ENCODE data around the gene FAM124A.

Gene FAM124A

DNA sequence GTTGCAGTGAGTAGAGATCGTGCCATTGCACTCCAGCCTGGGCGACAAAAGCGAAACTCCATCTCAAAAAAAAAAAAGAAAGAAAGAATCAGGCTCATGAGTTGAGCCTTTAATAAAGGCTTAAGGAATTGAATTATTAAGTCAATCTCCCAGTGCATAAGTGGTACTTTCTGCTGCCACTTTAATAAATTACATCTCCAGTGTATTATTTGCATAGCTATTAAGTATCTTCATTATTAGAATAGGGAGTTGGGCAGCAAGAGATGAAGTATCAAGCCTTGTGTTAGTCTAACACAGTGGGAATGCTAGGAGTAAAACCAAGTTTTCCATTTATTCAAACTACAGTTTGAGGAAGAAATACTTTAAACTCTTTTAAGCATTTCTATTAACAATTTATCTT, 15.6 kb upstream of the FAM124A start:
- Mint-ChIP-seq H3K27ac (no peak overlapping the region), H3K9me3 (no peaks in the 10 kb centered on the region), H3K4me3 (no peak overlapping the region), H3K27me3 (ENCODE audit: low read depth) (peaks cover 38% of the 10 kb centered on the region), H3K36me3 (ENCODE audit: low read depth) (no peaks in the 10 kb centered on the region), H3K4me1 (ENCODE audit: low read depth) (peaks cover 2% of the 10 kb centered on the region)

DNA sequence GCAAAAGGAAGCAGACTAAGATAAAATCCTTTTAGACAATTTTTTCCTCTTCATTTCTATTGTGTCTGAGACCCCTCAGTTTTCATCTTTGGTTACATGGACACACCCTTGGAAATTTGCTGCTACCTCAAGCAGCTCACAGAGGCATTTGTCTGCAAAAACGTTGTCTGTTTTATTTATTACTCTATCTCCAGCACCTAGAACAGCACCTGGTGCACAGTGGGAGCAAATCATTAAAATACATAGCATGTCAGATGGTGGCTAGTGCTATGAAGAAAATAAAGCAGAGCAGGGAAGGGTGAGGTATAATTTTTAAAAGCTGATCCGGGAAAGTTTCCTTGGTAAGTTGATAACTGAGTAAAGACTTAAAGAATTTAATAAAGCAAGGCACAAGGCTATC, 14.3 kb upstream of the FAM124A start:
- Mint-ChIP-seq H3K4me3 (no peak overlapping the region), H3K9me3 (no peaks in the 10 kb centered on the region), H3K27ac (no peak overlapping the region), H3K4me1 (ENCODE audit: low read depth) (peaks cover 2% of the 10 kb centered on the region), H3K27me3 (ENCODE audit: low read depth) (peaks cover 42% of the 10 kb centered on the region), H3K36me3 (ENCODE audit: low read depth) (no peaks in the 10 kb centered on the region)

DNA sequence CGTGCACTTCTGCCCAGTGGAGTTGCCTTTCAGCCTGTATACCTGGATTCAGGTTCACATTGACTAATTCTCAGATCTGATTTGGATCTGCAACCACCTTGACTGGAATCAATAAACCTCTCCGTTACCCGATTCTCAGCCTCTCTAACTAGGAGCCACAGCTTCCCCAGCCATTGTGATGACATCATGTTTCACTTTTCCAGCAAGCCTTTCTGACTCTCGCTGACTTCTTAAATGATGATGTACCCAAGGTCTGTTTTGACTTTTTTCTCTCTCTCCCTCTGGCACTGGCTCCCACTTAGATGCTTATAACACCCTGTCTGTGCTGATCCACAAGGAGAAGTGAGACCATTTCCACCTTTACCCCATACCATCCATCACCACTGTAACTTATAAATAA, 13.5 kb upstream of the FAM124A start:
- no peak overlapping the region for H3K27ac Mint-ChIP-seq
- no peaks in the 10 kb centered on the region for H3K4me1 Mint-ChIP-seq (ENCODE audit: low read depth)
- H3K9me3 Mint-ChIP-seq = no peaks in the 10 kb centered on the region
- H3K27me3 Mint-ChIP-seq (ENCODE audit: low read depth) = peaks cover 45% of the 10 kb centered on the region
- no peak overlapping the region for H3K4me3 Mint-ChIP-seq
- no peaks in the 10 kb centered on the region for H3K36me3 Mint-ChIP-seq (ENCODE audit: low read depth)

DNA sequence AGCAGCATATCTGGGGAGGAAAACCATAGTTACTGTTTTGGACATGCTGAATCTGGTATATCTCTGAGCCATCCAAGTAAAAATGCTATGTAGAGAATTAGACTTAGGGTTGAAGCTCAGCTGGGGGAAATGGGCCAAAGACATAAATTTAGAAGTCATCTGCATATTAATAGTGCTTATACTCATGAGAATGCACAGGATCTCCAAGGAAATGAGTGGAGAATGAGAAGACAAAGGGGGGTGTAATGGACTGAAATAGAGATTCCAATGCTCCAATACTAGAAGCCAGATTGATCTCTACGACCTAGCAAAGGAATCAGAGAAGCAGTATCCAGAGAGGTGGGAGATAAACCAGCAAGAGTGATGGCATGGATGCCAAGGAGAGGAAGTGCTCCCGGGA, 10.3 kb upstream of the FAM124A start:
- Mint-ChIP-seq H3K27me3 (ENCODE audit: low read depth) (peaks cover 53% of the 10 kb centered on the region), H3K27ac (no peak overlapping the region)

DNA sequence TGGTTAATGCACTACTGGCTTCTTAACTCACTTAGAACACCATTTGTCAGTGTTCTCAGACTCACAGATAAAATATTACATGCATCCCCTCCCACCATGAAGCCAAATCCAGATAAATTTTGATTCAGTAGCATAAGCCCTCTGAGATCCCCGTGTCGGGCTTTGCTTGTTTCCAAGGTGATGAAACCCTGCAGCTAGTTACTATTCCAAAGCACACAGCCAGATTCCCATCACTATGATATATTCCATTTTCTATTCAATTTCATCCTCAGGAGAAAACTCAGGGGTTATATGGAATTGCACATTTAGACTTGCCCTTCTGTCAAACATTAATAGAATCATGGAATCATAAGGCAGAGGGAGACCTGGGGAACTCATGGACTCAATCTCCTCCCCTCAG, 9.4 kb upstream of the FAM124A start:
- Mint-ChIP-seq H3K9me3 (no peaks in the 10 kb centered on the region), H3K4me3 (no peak overlapping the region), H3K27me3 (ENCODE audit: low read depth) (peaks cover 55% of the 10 kb centered on the region), H3K36me3 (ENCODE audit: low read depth) (no peaks in the 10 kb centered on the region), H3K27ac (no peak overlapping the region), H3K4me1 (ENCODE audit: low read depth) (no peaks in the 10 kb centered on the region)

More for the DNA sequence above, 10.3 kb upstream of the FAM124A start:
- Mint-ChIP-seq H3K4me1 (ENCODE audit: low read depth) (no peaks in the 10 kb centered on the region), H3K36me3 (ENCODE audit: low read depth) (no peaks in the 10 kb centered on the region), H3K9me3 (no peaks in the 10 kb centered on the region), H3K4me3 (no peak overlapping the region)

DNA sequence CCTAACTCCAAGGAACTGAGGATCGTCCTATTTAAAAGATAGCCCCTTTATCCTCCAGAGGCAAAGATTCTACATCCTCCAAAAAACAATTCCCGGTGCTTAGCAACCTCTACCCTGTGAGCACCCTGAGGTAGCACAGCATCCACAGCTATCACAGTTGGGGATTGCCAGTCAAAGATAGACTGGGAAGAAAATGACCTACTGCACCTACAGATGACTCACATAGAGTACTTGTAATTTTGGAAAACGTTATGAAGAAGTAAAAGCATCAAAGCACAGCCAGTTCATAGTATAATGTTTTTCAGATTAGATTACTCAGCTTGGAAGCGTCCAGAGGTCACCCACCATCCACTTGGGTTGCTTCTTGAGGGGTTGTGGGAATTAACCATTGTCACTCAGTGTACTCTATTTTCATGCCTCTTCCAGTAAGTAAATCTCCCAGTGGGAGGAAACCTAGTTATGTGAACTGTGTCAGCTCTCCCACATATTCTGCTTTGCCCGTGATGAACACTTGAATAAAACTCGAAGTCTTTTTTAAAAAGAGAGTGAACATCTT, 8.9 kb upstream of the FAM124A start:
- no peak overlapping the region for H3K27ac Mint-ChIP-seq
- H3K4me3 Mint-ChIP-seq = no peak overlapping the region
- H3K27me3 Mint-ChIP-seq (ENCODE audit: low read depth) = peaks cover 51% of the 10 kb centered on the region
- no peaks in the 10 kb centered on the region for H3K4me1 Mint-ChIP-seq (ENCODE audit: low read depth)
- no peaks in the 10 kb centered on the region for H3K9me3 Mint-ChIP-seq
- H3K36me3 Mint-ChIP-seq (ENCODE audit: low read depth) = no peaks in the 10 kb centered on the region

DNA sequence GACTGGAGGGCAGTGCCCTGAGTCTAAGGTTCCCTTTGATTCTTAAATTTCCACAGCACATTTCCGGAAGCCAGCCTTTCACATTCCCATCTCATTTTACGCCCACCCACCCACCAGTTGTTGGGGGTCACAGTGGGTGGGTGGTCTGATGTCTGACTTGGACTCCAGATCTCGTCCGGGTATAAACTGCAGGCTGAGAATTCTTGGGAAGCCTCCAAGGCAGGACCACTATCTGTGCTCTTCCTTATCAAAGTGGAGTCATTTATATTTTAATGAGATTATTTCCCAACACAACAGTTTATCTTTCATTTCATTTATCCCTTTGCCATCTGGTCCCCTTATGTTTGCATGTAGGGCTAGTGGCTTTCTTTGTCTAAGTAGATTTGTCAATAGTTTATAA, 3.6 kb upstream of the FAM124A start:
- H3K4me1 Mint-ChIP-seq (ENCODE audit: low read depth) = no peaks in the 10 kb centered on the region
- no peak overlapping the region for H3K27ac Mint-ChIP-seq
- peaks cover 55% of the 10 kb centered on the region for H3K27me3 Mint-ChIP-seq (ENCODE audit: low read depth)
- H3K9me3 Mint-ChIP-seq = no peaks in the 10 kb centered on the region
- no peaks in the 10 kb centered on the region for H3K36me3 Mint-ChIP-seq (ENCODE audit: low read depth)
- H3K4me3 Mint-ChIP-seq = no peak overlapping the region

DNA sequence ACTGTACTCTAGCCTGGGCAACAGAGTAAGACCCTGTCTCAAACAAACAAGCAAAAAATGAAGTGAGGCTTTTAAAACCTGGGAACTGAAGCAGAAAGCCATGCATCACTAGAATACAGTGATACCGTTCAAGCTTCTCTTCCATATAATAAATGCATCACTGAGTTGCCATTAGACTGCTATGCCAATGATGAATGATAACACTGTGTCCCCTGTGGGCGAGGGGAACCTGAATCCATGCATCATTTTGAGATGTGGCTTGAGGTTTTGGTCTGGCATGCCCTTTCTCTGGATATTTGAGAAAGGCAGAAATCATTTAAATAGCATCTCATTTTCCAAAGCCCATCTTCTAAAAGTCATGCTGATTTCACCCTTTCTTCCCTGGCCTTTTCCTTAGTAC, 1.5 kb upstream of the FAM124A start:
- Mint-ChIP-seq H3K27me3 (ENCODE audit: low read depth) (peaks cover 55% of the 10 kb centered on the region), H3K4me3 (no peak overlapping the region), H3K4me1 (ENCODE audit: low read depth) (no peaks in the 10 kb centered on the region)

DNA sequence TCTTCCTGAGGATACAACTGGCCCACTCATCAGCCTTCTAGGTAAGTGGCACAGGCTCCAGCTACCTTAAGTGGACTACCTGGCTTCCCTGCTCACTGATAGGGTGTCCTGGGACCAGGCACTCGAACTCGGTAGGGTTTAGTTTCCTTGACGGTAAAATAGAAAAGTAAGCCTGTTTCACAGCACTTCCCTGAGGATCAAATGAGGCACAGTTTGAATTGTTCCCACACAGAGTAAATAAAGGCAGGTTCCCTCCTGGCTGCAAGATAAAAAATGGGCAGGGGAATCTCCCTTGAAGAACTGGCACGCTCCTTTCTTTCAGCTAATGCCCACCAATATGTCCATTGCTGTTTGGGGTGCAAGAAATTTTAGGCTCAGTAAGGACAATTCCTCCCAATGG, 1.1 kb upstream of the FAM124A start:
- Mint-ChIP-seq H3K4me1 (ENCODE audit: low read depth) (no peaks in the 10 kb centered on the region), H3K4me3 (peak overlapping the region; percentile 60), H3K36me3 (ENCODE audit: low read depth) (no peaks in the 10 kb centered on the region), H3K27ac (no peak overlapping the region), H3K9me3 (no peaks in the 10 kb centered on the region), H3K27me3 (ENCODE audit: low read depth) (peaks cover 53% of the 10 kb centered on the region)

More for the DNA sequence above, 1.5 kb upstream of the FAM124A start:
- H3K36me3 Mint-ChIP-seq (ENCODE audit: low read depth) = no peaks in the 10 kb centered on the region
- no peaks in the 10 kb centered on the region for H3K9me3 Mint-ChIP-seq
- no peak overlapping the region for H3K27ac Mint-ChIP-seq

DNA sequence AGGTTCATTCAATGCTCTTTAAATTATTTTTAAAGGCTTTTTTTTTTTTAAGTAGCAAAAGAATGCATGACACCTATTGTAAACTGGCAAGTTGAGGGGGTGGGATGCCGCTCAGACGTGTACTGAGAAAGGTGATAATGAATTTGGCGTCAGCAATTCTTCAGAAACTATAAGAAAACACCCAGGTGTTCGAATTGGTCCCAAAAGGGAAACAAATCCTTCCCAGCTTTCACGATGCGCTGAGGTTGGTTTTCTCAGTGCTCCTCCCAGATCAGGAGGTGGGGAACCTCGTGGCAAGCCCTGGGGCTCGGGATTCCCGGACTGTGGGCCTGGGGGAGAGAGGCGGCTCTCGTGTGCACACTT, 543 bp upstream of the FAM124A start:
- no peaks in the 10 kb centered on the region for H3K4me1 Mint-ChIP-seq (ENCODE audit: low read depth)
- H3K27ac Mint-ChIP-seq = no peak overlapping the region
- H3K27me3 Mint-ChIP-seq (ENCODE audit: low read depth) = peaks cover 53% of the 10 kb centered on the region
- peak overlapping the region; percentile 60 for H3K4me3 Mint-ChIP-seq
- no peaks in the 10 kb centered on the region for H3K36me3 Mint-ChIP-seq (ENCODE audit: low read depth)
- no peaks in the 10 kb centered on the region for H3K9me3 Mint-ChIP-seq

DNA sequence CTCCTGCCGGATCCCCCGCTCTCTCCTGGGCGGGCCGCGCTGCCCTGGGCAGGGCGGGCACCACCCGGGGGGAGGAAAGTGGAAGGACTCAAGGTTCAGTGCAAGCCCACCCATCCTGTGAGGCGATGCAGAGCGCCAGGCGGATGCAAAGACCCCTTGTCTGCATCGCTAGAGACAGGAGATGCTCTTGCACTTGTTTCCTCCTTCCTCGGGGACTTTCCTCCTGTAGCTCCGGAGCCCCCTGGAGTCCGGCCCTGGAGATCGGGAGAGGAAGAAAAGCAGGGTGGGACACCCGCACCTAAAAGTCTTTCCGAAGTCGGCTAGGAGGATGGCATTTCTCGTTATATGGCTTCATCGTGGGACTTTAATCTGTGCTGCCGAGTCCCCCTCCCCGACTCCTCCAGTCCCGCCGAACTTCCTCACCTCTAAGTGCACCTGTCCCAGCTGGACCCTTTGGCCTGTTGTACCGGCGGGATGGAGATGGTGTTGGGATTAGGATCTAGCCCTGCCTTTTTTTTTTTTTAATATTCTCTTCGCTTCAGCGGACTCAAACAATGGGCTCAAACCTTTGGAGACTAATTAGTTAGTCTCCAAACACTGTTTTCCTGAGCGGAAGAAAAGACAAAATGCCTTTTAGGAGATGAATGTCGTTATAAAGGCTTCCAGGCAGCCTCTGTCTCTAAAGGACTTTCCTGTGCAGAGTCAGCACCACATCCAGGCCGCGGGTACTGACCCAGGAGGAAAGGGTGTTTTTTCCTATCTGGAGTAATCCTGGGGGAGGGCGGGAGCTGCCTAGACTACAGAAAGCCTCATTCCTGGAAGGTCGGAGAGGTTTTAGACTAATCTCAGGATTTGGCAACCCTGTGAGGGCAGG, 725 bp downstream of the FAM124A start:
- Mint-ChIP-seq H3K27ac (no peak overlapping the region), H3K27me3 (ENCODE audit: low read depth) (peaks cover 53% of the 10 kb centered on the region), H3K4me1 (ENCODE audit: low read depth) (no peaks in the 10 kb centered on the region), H3K36me3 (ENCODE audit: low read depth) (no peaks in the 10 kb centered on the region), H3K4me3 (peak overlapping the region; percentile 42), H3K9me3 (no peaks in the 10 kb centered on the region)

DNA sequence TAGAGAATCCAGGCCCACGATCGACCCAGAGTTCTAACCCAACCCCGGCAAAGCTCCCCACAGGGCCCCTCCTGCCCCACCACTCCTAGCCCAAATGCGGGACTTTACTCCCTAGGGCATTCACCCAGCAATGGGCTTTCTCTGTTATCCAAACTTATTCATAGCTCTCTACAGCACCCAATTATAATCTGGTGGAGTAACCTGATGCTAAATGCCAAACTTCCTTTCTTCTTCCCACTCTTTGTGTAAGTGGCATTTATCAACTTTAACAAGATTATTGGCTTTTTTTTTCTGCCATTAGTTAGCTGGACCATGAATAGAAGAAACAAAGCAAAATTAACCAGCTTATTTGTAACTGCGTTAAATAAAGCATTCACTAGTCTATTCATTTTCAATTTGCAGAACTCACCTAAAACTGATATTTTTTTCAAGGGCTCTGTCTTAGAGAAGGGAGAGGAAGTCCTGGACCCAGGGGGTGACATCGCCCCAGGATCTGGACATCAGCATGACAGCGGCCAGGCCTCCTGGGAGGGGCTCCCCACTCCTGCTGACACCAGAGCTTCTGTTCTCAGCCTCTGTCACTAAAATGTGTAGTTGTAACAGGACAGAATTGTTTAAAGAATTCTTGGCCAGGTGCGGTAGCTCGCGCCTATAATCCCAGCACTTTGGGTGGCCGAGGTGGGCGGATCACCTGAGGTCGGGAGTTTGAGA, 1.5 kb downstream of the FAM124A start:
- H3K4me3 Mint-ChIP-seq = peak overlapping the region; percentile 26
- no peaks in the 10 kb centered on the region for H3K36me3 Mint-ChIP-seq (ENCODE audit: low read depth)
- H3K27ac Mint-ChIP-seq = no peak overlapping the region
- H3K4me1 Mint-ChIP-seq (ENCODE audit: low read depth) = no peaks in the 10 kb centered on the region
- H3K9me3 Mint-ChIP-seq = no peaks in the 10 kb centered on the region
- peaks cover 53% of the 10 kb centered on the region for H3K27me3 Mint-ChIP-seq (ENCODE audit: low read depth)

DNA sequence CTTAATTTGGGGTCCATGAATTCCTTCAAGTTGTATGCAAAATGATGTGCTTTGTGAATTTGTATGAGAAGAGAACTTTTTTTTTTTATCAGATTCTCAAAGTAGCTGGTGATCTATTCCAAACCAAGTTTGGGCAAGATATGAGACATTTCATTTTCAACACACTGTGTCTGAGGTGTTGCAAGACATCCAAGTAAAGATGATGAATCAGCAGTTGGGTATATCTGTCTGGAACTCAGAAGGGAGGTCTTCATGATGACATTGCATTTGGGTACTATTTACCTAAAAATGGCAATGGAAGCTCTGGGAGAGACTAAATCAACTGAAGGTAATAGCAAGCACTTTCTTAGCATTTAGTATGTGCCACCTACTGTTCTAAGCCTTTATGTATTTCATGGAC, 2.8 kb downstream of the FAM124A start:
- H3K4me3 Mint-ChIP-seq = no peak overlapping the region

DNA sequence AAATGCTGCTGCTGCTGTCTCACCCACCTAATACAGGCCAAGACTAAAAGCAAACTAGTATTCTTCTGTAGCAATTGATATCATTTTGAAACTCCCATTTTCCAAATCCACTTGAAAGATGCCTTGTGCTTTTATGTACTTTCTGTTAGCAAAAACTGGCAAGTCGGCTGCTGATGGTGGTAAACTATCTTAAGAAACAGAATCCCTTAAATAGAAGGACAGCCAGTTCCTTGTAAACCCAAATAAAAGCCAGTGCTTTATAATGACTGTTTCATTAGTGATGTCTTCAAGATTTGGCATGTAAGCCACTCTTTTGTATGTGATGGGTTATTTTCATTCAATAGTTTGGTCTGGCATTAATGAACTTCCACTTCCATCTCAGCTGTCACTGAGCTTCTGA, 5.2 kb downstream of the FAM124A start:
- Mint-ChIP-seq H3K27ac (no peak overlapping the region), H3K4me3 (no peak overlapping the region), H3K27me3 (ENCODE audit: low read depth) (peaks cover 51% of the 10 kb centered on the region), H3K4me1 (ENCODE audit: low read depth) (peaks cover 3% of the 10 kb centered on the region), H3K36me3 (ENCODE audit: low read depth) (no peaks in the 10 kb centered on the region), H3K9me3 (no peaks in the 10 kb centered on the region)

More for the DNA sequence above, 2.8 kb downstream of the FAM124A start:
- Mint-ChIP-seq H3K9me3 (no peaks in the 10 kb centered on the region), H3K4me1 (ENCODE audit: low read depth) (no peaks in the 10 kb centered on the region), H3K36me3 (ENCODE audit: low read depth) (no peaks in the 10 kb centered on the region), H3K27me3 (ENCODE audit: low read depth) (peaks cover 51% of the 10 kb centered on the region), H3K27ac (no peak overlapping the region)

All from T-helper 1 cell treated with Interleukin-12 subunit alpha and Interleukin-12 subunit beta and Interleukin-4 antibody, amounts not matched to agents 30 μg/mL and 1 μg/mL, for 36 hours (primary cell).